K562 (cell line): ENCODE results near the gene EIF1B. TPM values are rescaled to one million over a fixed set of nuclear protein-coding genes. Genes with fewer than 3 reads are reported as not detected.

Source experiments
- CEBPG ChIP-seq, 3 experiments: fragments of 200-800 bp in 1 of 3; sonication (Bioruptor generic) in 1 of 3; sonication (generic) in 1 of 3; formaldehyde crosslinking in 1 of 3; IDR thresholded peaks in 2 of 3; conservative IDR thresholded peaks in 1 of 3; 2 replicates each; pipeline versions ENCODE4 v1.6.1 to v1.8.0; 2016 to 2022; ENCODE audit warnings: missing compliant biosample characterization in 2 of 3, missing genetic modification characterization in 2 of 3, mild to moderate bottlenecking in 1 of 3, missing genetic modification reagents in 1 of 3
- FOXK2 ChIP-seq, 2 experiments: fragments of 450-650 bp; IDR thresholded peaks in 1 of 2; conservative IDR thresholded peaks in 1 of 2; 2 replicates each; pipeline ENCODE4 v1.6.1; 2016; ENCODE audit warnings: low read depth in 2 of 2, mild to moderate bottlenecking in 1 of 2
- HDGF ChIP-seq: fragments of 450-650 bp; IDR thresholded peaks from 2 replicates; pipeline ENCODE4 v1.6.1; 2016
- MYNN ChIP-seq, 2 experiments: sonication (generic); formaldehyde crosslinking in 1 of 2; IDR thresholded peaks; 2 replicates each; pipeline versions ENCODE4 v1.5.0 to v1.6.1; 2016 to 2020; ENCODE audit warnings: antibody characterized with exemption in 1 of 2, missing genetic modification reagents in 1 of 2
- NCOR1 ChIP-seq: fragments of 450-650 bp; IDR thresholded peaks from 2 replicates; pipeline ENCODE4 v1.6.1; 2016; ENCODE audit warnings: mild to moderate bottlenecking, moderate library complexity
- NR4A1 ChIP-seq, 2 experiments: fragments of 250-450 bp in 1 of 2; fragments of 450-650 bp in 1 of 2; sonication (Bioruptor Pico) in 1 of 2; IDR thresholded peaks; 2 replicates each; pipeline versions ENCODE4 v1.4.0 to v1.6.1; 2016 to 2020; ENCODE audit warnings: mild to moderate bottlenecking in 2 of 2, missing compliant biosample characterization in 1 of 2, missing genetic modification characterization in 1 of 2, moderate library complexity in 1 of 2
- SOX6 ChIP-seq: fragments of 450-650 bp; IDR thresholded peaks from 2 replicates; pipeline ENCODE4 v1.6.1; 2014; ENCODE audit warnings: mild to moderate bottlenecking
- ZBTB17 ChIP-seq: fragments of 450-650 bp; formaldehyde crosslinking; IDR thresholded peaks from 2 replicates; pipeline ENCODE4 v1.4.0; 2020; ENCODE audit warnings: mild to moderate bottlenecking
- ZNF589 ChIP-seq: fragments of 200-800 bp; sonication (Bioruptor generic); IDR thresholded peaks from 2 replicates; pipeline ENCODE4 v1.6.1; 2016; ENCODE audit warnings: low read depth, missing genetic modification characterization, missing compliant biosample characterization
- ZNF780A ChIP-seq: fragments of 250-450 bp; sonication (Bioruptor Pico); IDR thresholded peaks from 2 replicates; pipeline ENCODE4 v1.5.0; 2021; ENCODE audit warnings: mild to moderate bottlenecking
- polyA plus RNA-seq, 8 experiments: library from polyadenylated mRNA; depleted of rRNA in 4 of 8; stranded (reverse) in 5 of 8; unstranded in 3 of 8; fragments of >200 nt; fragmentation: Nextera tagmentation in 2 of 8; fragmentation: Illumina TruSeq in 1 of 8; extraction: Ambion mirVana in 2 of 8; extraction: Trizol in 1 of 8; gene quantifications; 2 replicates each; pipeline versions ENCODE4 v1.2.1 to v1.2.3, GENCODE V29; 2011 to 2014; ENCODE audit warnings: inconsistent platforms in 1 of 8, missing spikeins in 1 of 8
- total RNA-seq, 7 experiments: library from RNA; depleted of rRNA in 6 of 7; stranded (reverse); fragments of >200 nt in 6 of 7; fragmentation: Illumina TruSeq in 2 of 7; extraction: Trizol in 2 of 7; gene quantifications; 2 replicates each; pipeline versions ENCODE4 v1.2.1 to v1.2.3, GENCODE V29; 2011 to 2021; ENCODE audit warnings: low replicate concordance in 1 of 7
- TF ChIP-seq, protein P1 (sequence below): fragments of 450-650 bp; formaldehyde crosslinking; IDR thresholded peaks from 2 replicates; pipeline ENCODE4 v1.4.0; 2022; ENCODE audit warnings: mild to moderate bottlenecking, moderate library complexity
- TF ChIP-seq, protein P2 (sequence below): IDR thresholded peaks from 2 replicates; pipeline ENCODE4 v1.6.1; 2014; ENCODE audit warnings: antibody characterized with exemption

The EIF1B gene
- total and polyA plus RNA-seq, 9 of the 15 experiments (the other 6 are each of a cell fraction or from before 2014, with no cell fraction given): 18.1 to 184 (median 78.9) TPM

DNA sequence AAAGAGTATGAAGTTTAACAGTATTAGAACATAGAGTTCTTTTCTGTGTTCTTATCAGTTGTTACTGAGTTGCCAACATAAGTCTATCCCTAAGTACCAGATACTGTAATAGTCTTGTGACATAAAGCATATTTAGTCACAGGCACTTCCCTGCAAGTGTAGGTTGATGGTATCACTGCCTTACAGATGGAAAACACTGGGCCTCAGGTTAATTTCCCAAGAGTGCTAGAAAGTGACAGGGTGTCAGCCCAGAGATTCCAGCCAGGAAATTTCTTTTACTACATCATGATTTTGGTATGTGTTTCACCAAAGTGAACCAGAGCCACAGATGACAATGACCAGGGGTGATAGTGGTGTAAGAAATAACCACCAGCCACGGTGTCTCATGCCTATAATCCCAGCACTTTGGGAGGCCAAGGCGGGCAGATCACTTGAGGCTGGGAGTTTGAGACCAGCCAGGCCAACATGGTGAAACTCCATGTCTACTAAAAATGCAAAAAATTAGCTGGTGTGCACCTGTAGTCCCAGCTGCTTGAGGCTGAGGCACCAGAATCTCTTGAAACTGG lies 3.2 kb downstream of the EIF1B start (continued):
- TF ChIP-seq CEBPG (CRISPR knock-in tag; IDR thresholded peaks at IDR 0.05) (no peak), CEBPG (tag; conservative IDR thresholded peaks at IDR 0.05 in 1 of 2, IDR thresholded peaks at IDR 0.05 in 1 of 2) (peak; percentile 42 to 52; a peak in 2 of 4 replicates), MYNN (IDR thresholded peaks at IDR 0.05) (no peak), MYNN (CRISPR knock-in tag; IDR thresholded peaks at IDR 0.05) (no peak), NR4A1 (CRISPR knock-in tag; IDR thresholded peaks at IDR 0.05) (no peak), NR4A1 (tag; IDR thresholded peaks at IDR 0.05) (no peak), ZNF589 (CRISPR knock-in tag) (peak; percentile 69; the same call in 1 of the 2 replicates), SOX6 (peak; percentile 57), HDGF (0 out of 2 replicates have a peak, but pooled peaks have one; percentile 17), FOXK2 (conservative IDR thresholded peaks at IDR 0.05 in 1 of 2, IDR thresholded peaks at IDR 0.05 in 1 of 2; ENCODE audit: low read depth in 2 of 2) (peak in 1 of 2 experiments; percentile 15; a peak in 1 of 4 replicates), ZBTB17 (CRISPR knock-in tag) (0 out of 2 replicates have a peak, but pooled peaks have one; percentile 3), NCOR1 (peak; percentile 37; the same call in 1 of the 2 replicates), ZNF780A (CRISPR knock-in tag) (no peak)
- TF ChIP-seq, protein P1, sequence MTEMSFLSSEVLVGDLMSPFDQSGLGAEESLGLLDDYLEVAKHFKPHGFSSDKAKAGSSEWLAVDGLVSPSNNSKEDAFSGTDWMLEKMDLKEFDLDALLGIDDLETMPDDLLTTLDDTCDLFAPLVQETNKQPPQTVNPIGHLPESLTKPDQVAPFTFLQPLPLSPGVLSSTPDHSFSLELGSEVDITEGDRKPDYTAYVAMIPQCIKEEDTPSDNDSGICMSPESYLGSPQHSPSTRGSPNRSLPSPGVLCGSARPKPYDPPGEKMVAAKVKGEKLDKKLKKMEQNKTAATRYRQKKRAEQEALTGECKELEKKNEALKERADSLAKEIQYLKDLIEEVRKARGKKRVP (CRISPR knock-in tag): 0 out of 2 replicates have a peak, but pooled peaks have one; percentile 7
- TF ChIP-seq, protein P2, sequence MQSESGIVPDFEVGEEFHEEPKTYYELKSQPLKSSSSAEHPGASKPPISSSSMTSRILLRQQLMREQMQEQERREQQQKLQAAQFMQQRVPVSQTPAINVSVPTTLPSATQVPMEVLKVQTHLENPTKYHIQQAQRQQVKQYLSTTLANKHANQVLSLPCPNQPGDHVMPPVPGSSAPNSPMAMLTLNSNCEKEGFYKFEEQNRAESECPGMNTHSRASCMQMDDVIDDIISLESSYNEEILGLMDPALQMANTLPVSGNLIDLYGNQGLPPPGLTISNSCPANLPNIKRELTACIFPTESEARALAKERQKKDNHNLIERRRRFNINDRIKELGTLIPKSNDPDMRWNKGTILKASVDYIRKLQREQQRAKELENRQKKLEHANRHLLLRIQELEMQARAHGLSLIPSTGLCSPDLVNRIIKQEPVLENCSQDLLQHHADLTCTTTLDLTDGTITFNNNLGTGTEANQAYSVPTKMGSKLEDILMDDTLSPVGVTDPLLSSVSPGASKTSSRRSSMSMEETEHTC: peak; percentile 69; the same call in 1 of the 2 replicates
- TF ChIP-seq, all 486 proteins: peak for 66
